AG04450 (cell line): ENCODE measurements around the gene RASGRF1. TPM values are rescaled to one million over a fixed set of nuclear protein-coding genes. Genes with fewer than 3 reads are reported as not detected.

Source experiments
- CTCF ChIA-PET: fragments of 300-600, 350-600 bp; formaldehyde crosslinking; extraction: SDS; loops from one replicate; lab custom pipeline; 2022; ENCODE audit warnings: antibody characterized with exemption, inconsistent platforms; lab: Charles Lee
- POLR2A ChIA-PET: fragments of 350-600 bp; formaldehyde crosslinking; extraction: SDS; loops from one replicate; lab custom pipeline; 2021; ENCODE audit warnings: antibody characterized with exemption, inconsistent platforms; lab: Yijun Ruan, JAX
- DNase-seq: peaks from one replicate; pipeline ENCODE4 v3.0.0-alpha.2; 2011; ENCODE audit warnings: low read depth, low spot score
- H3K27ac ChIP-seq: one replicate; pipeline ENCODE4 v1.5.1; 2012; ENCODE audit warnings: low read depth, low read length, control low read depth
- H3K27me3 ChIP-seq: one replicate; pipeline ENCODE4 v1.6.0; 2012; ENCODE audit warnings: low read length; ENCODE audit not compliant: control insufficient read depth, insufficient read depth
- H3K4me3 ChIP-seq: 2 replicates; pipeline ENCODE4 v1.5.1; 2011; ENCODE audit warnings: mild to moderate bottlenecking, low read depth, low read length, control low read depth
- H3K9me3 ChIP-seq: 2 replicates; pipeline ENCODE4 v1.5.1; 2012; ENCODE audit warnings: low read length; ENCODE audit not compliant: control insufficient read depth, insufficient read depth
- polyA plus RNA-seq: library from polyadenylated mRNA; depleted of rRNA; stranded (reverse); fragments of >200 nt; gene quantifications from 2 replicates; pipeline ENCODE4 v1.2.3, GENCODE V29; 2011
- TF ChIP-seq, protein P1 (sequence below): IDR thresholded peaks from 2 replicates; pipeline ENCODE4 v1.5.1; 2011; ENCODE audit warnings: low read depth, low read length, control low read depth, inconsistent platforms

Gene RASGRF1
- polyA plus RNA-seq, 1 experiment: 0.25 TPM

DNA sequence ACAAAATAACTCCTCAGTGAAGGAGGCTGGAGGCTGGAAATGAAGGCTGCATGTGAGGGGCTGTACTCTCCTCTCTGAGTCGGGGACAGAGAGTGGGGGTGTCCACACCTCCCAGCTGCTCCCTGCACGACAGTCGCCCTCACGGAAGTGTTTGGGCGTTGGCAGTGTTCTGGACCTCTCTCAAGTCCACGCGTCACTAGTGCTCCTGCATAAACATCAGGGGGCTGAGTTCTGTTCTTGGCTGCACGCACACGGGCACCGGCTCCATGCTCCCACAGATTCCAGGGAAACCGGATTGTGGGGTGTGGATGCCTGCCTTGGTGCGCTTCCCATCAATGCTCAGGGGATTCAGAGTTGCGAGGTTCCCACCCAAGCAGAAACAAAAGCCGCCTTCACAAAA lies 7.4 kb downstream of the RASGRF1 start:
- Histone ChIP-seq H3K9me3 (no peaks in the 10 kb centered on the region), H3K4me3 (no peak overlapping the region), H3K27ac (no peak overlapping the region), H3K27me3 (peaks cover 11% of the 10 kb centered on the region)
- DNase-seq: no peak
- ChIA-PET CTCF (no interaction called here), POLR2A (no interaction called here)
- TF ChIP-seq, protein P1, sequence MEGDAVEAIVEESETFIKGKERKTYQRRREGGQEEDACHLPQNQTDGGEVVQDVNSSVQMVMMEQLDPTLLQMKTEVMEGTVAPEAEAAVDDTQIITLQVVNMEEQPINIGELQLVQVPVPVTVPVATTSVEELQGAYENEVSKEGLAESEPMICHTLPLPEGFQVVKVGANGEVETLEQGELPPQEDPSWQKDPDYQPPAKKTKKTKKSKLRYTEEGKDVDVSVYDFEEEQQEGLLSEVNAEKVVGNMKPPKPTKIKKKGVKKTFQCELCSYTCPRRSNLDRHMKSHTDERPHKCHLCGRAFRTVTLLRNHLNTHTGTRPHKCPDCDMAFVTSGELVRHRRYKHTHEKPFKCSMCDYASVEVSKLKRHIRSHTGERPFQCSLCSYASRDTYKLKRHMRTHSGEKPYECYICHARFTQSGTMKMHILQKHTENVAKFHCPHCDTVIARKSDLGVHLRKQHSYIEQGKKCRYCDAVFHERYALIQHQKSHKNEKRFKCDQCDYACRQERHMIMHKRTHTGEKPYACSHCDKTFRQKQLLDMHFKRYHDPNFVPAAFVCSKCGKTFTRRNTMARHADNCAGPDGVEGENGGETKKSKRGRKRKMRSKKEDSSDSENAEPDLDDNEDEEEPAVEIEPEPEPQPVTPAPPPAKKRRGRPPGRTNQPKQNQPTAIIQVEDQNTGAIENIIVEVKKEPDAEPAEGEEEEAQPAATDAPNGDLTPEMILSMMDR: no peak

DNA sequence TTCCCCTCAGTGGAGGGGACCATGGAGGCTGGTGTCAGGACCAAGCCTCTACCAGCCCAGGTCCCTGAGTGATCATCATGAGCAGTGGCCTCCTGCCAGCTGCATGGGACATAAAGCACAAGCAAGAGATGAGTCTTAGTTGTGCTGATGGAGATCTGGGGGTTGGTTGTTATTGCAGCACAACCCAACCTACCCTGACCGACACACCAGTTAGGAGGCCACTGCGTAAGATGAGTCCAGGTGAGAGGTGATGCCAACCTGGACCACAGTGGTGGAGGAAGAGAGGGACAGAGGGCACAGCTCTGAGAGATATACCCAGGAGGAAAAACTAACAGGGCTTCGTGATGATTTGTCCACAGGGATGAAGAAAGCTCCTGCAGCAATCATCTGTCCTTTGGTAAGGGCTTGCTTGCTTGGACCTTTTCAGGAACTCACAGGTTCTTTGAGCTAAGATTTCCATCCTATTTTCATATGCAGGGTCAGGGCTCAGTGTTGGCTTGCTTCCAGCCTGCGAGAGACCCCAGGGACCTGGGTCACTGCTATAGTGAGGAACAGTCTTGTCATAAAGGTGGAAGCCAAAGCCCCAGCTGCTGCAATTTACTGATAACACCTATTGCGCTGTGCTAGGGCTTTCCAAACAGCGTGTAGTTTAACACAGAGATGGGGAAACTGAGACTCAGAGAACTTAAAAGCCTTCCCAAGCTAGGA lies 8.1 kb downstream of the RASGRF1 start:
- no peak for DNase-seq
- no peak overlapping the region for H3K27ac ChIP-seq
- H3K4me3 ChIP-seq: no peak overlapping the region
- no peaks in the 10 kb centered on the region for H3K9me3 ChIP-seq
- peaks cover 11% of the 10 kb centered on the region for H3K27me3 ChIP-seq
- TF ChIP-seq, protein P1: no peak
- ChIA-PET CTCF (no interaction called here), POLR2A (no interaction called here)

DNA sequence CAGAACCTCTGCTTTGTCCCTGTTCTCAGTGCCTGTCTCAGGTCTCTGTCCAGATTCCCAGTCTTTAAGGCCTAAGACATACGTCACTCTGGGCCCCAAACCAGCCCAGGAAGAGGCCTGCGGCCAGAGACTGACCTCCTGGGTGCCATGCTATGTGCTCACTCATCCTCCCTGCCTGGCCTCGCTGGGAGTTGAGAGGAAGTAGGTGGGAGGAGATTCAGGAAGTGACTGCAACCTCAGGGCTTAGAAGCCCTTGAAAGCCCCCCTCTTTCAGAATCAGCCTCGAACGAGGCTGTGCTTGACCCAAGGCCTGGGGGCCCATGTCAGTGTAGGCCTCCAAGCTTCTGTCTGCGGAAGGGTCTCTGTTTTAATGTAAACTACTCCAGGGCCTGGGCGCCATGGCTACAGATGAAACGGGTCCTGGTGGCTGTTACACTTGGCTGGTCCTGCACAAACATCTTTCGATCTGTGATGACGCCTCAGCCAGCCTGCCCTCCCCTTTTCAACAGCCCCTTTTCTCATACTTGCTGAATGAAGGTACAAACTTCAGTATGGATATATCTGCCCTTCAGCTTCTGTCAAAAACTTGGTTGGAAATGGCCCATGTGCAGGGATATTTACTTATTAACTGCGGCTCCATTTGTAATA lies 11.7 kb downstream of the RASGRF1 start:
- H3K9me3 ChIP-seq: no peaks in the 10 kb centered on the region
- no peak overlapping the region for H3K4me3 ChIP-seq
- ChIA-PET CTCF (no interaction called here), POLR2A (no interaction called here)
- H3K27me3 ChIP-seq: peaks cover 8% of the 10 kb centered on the region
- TF ChIP-seq, protein P1: no peak
- no peak for DNase-seq
- no peak overlapping the region for H3K27ac ChIP-seq

DNA sequence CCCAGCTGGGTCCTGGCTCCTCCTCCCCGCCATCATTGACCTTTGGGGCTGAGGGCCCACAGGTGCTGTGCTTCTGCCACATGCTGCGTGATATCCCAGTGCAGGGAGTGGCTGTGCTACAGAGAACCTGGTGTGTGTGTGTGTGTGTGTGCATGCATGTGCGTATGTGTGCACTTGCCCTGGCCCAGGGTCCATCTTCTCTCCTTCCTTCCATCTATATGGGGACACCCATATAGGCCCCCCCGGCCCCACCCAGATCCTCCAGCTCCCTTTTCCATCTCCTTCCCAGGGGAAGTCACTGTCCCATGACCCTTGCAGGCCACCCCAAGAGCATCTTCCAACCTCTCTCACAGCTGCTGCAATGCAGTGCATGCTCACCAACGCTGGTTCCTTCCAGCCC lies 12.6 kb downstream of the RASGRF1 start:
- POLR2A ChIA-PET: no interaction called here
- no peak overlapping the region for H3K4me3 ChIP-seq
- peaks cover 8% of the 10 kb centered on the region for H3K27me3 ChIP-seq
- H3K9me3 ChIP-seq: no peaks in the 10 kb centered on the region
- CTCF ChIA-PET: no interaction called here
- DNase-seq: no peak
- TF ChIP-seq, protein P1: no peak
- H3K27ac ChIP-seq: no peak overlapping the region

DNA sequence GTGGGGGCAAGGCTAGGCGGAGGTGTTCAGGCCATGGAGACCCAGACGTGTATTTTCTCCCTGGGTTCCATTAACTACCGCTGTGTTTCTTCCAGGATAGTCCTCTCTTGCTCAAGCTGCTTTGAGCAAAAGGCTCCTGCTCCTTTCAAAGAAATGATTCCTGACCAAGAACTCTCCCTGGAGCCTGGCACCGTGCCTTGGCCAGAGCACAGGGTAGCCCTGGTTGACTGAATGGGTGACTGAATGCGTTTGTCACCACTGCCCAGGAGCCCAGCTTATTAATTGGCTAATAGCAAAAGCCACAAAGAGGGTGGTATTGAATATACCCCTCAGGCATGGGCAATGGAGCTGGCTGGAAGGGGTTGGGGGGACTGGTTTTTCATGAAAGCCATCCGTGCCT lies 13.9 kb downstream of the RASGRF1 start:
- DNase-seq: no peak
- H3K4me3 ChIP-seq: no peak overlapping the region
- TF ChIP-seq, protein P1: no peak
- no peaks in the 10 kb centered on the region for H3K9me3 ChIP-seq
- ChIA-PET CTCF (no interaction called here), POLR2A (no interaction called here)
- no peak overlapping the region for H3K27ac ChIP-seq
- peaks cover 2% of the 10 kb centered on the region for H3K27me3 ChIP-seq
